ENCODE data around the gene NCBP1. TPM values are rescaled to one million over a fixed set of nuclear protein-coding genes. Genes with fewer than 3 reads are reported as not detected.
A peak's percentile ranks its signal among the peaks of the same experiment; 100 is the strongest.

The NCBP1 gene
- total and polyA plus RNA-seq, 9 of the 15 experiments (the other 6 are each of a cell fraction or from before 2014, with no cell fraction given): 29.4 to 69.7 (median 57.5) TPM

GRCh38 chr9:97703437-97704344 lies 70.1 kb downstream of the NCBP1 start (continued):
- TF ChIP-seq AFF1 (IDR thresholded peaks at IDR 0.05; ENCODE audit: low read depth in 1 of 2, partially characterized antibody in 2 of 2): peak in 1 of 2 experiments; percentile 31

GRCh38 chr9:97704345-97704677 lies 70.7 kb downstream of the NCBP1 start:
- TF ChIP-seq FOSL1 (tag; conservative IDR thresholded peaks at IDR 0.05) (peak; percentile 38; the same call in 1 of the 2 replicates), ZNF395 (CRISPR knock-in tag; IDR thresholded peaks at IDR 0.05) (no peak)
- no peak for DNase-seq (ENCODE audit: extremely low read depth in 1 of 4, low spot score in 3 of 4)

More at GRCh38 chr9:97704345-97704677, 70.7 kb downstream of the NCBP1 start:
- FAIRE-seq: no peak
- H3K36me3 ChIP-seq (ENCODE audit: control insufficient read depth, insufficient read depth, low read length): no peaks in the 10 kb centered on the region
- 35% methylated on average over 3 of the region's 3 CpGs for WGBS (ENCODE audit: insufficient coverage, low coverage, missing lambda C conversion rate)
- H4K20me1 ChIP-seq (replicated peaks; ENCODE audit: control insufficient read depth, insufficient read depth, low read length): no peaks in the 10 kb centered on the region
- no peak overlapping the region for H3K9ac ChIP-seq (ENCODE audit: insufficient read depth in 1 of 2, low read depth in 2 of 2, low read length in 2 of 2)
- no peak overlapping the region for H3K4me3 ChIP-seq
- in situ Hi-C loops (cut with MboI) (no loop called here), intact Hi-C loops (cut with micrococcal nuclease) (no loop called here)
- H3K79me2 ChIP-seq (ENCODE audit: control insufficient read depth, insufficient read depth, low read length): no peaks in the 10 kb centered on the region
- H3K9me3 ChIP-seq (replicated peaks; ENCODE audit: control insufficient read depth, insufficient read depth, low read depth, low read length): no peaks in the 10 kb centered on the region
- H2AFZ ChIP-seq (ENCODE audit: low read depth, low read length): no peak overlapping the region
- BruUV-seq (replicated peaks): no TSS peak
- peaks cover 0 to 5% of the 10 kb centered on the region in 2 experiments; a peak in 1 of 5 replicates for H3K27me3 ChIP-seq (ENCODE audit: control insufficient read depth in 2 of 2, insufficient read depth in 2 of 2, low read length in 2 of 2)
- no peak overlapping the region for H3K27ac ChIP-seq (ENCODE audit: extremely low read depth, low read depth, low read length)
- ChIA-PET CTCF (ENCODE audit: low intra/inter-chr PET ratio) (no interaction called here), POLR2A (interaction anchor here (0.6 to 2.7 kb wide), 5 partner anchors 8 to 197 kb away, joined by 3 to 11 read pairs (median 3); partner anchors contain the start of gene XPA)
- no peaks in the 10 kb centered on the region for H3K9me1 ChIP-seq (ENCODE audit: control insufficient read depth, insufficient read depth, low read length)
- peaks cover 0 to 10% of the 10 kb centered on the region in 2 experiments; a peak in 3 of 5 replicates for H3K4me1 ChIP-seq (replicated peaks in 1 of 2; ENCODE audit: control insufficient read depth in 2 of 2, insufficient read depth in 2 of 2, low read length in 2 of 2)
- ATAC-seq: no peak
- H3K4me2 ChIP-seq (ENCODE audit: insufficient read depth, low read length): no peak overlapping the region
